NCI-H128 (cell line): Measurements from ENCODE around the gene RGS9BP.
"Not testable (repeated sequence)": the region's sequence is repeated elsewhere in the genome, so short reads cannot be mapped to it uniquely, and the experiment has no call there.

Source experiments
- DNase-seq: peaks from one replicate; lab custom pipeline; 2025; ENCODE audit not compliant: unreplicated experiment; lab: John Stamatoyannopoulos, UW

The RGS9BP gene

DNA sequence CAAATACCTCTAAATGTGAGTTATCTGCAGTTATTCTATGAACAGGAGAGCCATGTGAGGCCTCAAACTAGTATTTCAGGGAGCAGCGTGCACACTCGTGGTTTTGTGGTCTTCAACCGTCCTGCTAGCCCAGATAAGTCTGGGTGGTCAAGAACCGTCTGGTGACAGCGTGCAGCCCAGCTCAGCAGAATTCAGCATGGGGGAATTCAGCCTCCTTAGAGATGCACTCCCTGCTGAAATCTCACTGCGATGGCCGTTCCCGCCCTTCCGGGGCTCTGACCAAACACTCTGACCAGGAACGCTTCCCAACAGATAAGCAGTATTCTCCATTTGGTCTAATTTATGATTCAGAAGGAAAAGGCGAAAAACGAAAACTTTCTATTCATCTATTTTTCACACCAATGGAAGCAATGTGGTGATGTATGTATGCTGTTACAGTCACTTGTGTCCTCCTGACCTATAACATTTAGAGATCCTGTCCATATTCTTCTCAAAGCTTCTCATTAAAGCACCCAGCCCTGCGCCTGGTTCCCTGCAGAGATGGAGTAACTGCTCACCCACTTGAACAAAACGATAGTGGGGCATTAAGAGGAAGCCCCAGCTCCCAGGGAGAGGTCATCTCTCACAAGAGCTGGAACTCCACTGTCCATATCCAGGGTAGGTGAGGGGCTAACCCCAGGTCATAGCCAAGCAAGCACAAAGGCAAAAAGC, 3.6 kb upstream of the RGS9BP start:
- DNase-seq: no peak

DNA sequence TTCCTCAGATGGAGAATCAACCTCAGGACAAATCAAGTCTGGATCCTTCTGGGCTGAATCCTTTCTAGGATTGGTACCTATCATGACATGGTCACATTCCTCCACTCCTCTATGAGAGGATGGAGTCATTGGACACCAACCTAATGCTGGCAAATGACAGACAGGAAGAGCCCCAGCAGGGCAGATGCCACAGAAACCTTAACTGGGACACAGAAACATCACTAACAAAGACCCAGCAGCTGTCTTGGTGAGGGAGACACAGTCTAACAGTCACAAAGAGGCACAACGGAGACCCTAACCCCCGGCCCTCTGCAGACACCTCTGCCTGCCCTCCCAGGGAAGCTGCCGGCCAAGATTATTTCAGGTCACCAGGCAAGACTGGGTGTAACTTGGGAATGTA, 2.8 kb upstream of the RGS9BP start:
- DNase-seq: no peak

DNA sequence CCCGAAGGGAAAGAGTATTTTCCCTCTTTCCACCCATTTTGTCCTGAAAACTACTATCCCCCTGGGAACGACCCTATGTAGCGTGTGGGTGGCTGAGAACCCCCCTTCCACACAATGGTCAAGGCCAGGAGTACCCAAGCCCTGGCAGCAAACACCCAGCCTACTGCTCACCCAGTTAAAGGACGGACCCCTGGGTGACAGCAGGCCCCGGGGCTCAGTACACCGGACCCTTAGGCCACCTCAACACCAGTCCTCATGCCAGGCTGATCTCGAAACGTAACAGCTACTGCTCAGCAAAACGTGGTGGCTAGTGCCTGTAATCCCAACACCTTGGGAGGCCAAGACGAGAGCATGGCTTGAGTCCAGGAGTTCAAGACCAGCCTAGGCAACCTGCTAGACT, 2.1 kb upstream of the RGS9BP start:
- DNase-seq: no peak

DNA sequence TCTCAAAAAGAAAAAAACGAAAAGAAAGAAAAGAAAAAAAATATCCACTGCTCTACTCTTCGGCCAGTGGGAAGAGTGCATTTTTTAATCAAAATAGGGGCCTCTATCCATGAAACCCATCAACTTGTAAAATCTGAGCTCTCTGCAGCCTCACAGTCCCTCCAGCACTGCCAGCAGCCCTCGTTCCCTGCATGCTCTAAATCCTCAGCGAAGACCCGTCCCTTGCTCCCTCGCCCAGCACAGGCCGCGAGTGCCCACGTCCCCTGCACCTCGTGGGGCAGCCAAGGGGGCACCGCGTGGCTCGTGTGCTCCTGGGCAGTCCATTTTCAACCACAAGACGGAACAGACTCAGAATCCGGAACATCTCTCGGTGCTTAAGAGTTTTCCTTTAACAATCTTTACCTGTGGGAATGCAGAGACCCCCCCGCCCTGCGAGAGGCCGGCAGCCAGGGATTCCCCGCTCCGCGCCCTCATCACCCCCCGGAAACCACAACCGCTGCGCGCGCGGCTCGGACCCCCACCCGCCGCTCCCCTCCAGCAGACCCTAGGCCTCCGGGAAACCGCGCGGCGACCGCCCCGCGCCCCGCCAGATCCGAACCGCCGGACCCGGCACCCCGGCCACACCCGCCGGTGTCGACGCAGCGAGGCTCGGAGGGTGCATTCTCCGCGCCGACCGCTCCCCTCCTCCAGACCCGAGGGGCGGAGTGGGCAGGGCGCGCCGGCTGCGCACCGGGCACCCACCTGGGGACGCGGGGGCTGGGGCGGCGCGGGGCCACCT, 1.3 kb upstream of the RGS9BP start:
- no peak for DNase-seq

DNA sequence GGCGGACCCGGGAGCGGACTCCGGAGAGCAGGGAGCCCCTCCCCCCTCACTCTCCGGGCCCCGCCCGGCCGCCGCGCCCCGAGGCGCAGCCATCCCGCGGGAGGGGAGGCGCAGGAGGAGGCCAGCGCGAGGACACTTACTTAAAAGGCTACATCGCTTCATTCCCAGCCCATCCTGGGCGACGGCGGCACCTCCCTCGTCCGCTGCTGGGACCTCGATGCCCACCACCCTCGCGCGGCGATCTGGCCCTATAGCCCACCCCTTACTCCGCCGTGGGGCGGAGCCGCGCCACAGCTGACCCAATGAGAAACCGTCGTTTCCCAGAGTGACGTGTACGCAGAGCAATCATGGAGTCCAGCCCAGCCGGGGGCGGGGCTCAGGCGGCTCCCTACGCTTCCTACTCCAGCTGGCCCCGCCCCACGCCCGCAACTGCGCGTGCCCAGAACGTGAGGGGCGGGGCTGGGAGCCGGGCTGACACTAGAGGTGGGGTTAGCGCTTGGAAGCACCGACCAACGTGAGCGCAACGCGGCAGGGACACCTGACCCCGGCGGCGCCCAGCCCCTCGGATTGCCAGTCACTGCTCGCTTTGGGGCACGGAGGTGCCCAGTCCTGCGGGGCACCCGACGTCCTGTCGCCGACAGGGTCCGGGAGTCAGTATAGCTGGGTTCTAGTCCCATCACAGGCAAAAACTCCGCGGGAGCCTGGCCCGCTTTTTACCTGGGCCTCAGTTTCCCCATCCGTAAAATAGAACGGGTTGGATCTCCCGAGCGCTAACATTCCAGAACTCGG, 523 bp upstream of the RGS9BP start, which contains the start of gene ANKRD27:
ANKRD27 (minus strand) TSS at position 250 of the 789 bp plus-strand sequence. CDS start 16,165 bp downstream, outside the sequence.
- DNase-seq: peak; percentile 98

DNA sequence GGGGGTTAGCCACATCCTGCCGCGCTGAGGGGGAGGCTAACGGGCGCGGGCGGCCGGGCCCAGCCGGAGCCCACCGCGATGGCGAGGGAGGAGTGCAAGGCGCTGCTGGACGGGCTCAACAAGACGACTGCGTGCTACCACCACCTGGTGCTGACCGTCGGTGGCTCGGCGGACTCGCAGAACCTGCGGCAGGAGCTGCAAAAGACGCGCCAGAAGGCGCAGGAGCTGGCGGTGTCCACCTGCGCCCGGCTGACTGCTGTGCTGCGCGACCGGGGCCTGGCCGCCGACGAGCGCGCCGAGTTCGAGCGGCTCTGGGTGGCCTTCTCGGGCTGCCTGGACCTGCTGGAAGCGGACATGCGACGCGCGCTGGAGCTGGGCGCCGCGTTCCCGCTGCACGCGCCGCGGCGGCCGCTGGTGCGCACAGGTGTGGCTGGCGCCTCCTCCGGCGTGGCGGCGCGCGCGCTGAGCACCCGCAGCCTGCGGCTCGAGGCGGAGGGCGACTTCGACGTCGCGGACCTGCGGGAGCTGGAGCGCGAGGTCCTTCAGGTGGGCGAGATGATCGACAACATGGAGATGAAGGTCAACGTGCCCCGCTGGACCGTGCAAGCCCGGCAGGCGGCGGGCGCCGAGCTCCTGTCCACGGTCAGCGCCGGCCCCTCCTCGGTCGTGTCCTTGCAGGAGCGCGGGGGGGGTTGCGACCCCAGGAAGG, 692 bp downstream of the RGS9BP start:
- DNase-seq: no peak

DNA sequence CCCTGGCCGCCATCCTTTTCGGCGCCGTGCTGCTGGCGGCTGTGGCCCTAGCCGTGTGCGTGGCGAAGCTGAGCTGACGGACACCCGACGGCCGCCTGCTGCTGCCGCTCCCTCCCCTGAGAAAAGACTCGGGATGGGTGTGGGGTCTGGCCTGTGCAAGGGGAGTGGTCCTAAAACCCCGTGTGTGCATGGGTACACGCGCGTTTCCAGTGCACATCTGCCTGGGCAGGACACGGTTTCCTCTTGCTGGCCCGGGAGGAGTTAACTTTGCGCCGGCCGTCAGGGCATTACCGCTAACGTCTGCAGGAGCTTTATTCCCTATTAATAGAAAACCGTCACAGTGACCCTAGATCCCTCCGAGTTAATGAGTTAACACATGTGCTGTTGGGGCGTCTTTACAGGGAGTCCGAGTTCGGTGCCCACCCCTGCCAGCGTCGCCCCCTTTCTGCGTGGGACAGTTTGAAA, 1.3 kb downstream of the RGS9BP start:
- no peak for DNase-seq

DNA sequence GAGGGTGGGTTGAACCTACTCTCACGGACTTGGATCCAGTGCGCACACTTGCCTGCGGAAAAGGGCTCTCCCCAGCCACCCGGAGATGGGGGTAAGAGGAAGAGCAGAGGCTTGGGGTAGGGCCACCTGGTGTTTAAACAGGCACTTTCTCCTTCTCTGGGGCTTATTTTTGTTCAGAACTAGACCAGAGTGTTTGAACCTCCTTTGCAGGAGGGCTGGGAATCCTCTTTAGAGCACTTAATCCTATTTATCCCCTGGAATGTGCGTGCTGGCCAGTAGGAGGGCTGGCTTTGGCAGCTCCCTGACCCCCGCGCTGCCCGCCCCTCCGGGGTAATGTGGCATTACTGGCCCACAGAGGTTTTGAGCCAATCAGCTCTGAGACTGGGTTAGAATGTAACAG, 2.0 kb downstream of the RGS9BP start:
- DNase-seq: no peak

DNA sequence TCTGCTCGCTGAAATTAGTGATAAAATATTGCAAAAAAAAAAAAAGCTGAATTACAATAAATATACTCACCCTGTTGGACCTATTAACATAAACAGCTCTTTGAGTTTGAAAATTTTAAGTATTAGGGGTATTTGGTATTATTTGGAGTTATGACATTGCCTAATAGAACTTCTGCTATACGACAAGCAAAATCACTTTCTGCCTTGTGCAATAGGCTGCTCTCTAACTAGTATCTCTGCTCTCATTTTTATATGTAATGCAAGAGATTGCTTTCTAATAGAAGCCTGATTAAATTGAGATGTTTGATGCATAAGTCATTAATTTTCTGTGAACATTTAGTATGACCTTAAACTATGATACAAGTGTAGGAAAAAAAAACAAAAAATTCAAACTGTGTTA, 5.3 kb downstream of the RGS9BP start:
- no peak for DNase-seq

DNA sequence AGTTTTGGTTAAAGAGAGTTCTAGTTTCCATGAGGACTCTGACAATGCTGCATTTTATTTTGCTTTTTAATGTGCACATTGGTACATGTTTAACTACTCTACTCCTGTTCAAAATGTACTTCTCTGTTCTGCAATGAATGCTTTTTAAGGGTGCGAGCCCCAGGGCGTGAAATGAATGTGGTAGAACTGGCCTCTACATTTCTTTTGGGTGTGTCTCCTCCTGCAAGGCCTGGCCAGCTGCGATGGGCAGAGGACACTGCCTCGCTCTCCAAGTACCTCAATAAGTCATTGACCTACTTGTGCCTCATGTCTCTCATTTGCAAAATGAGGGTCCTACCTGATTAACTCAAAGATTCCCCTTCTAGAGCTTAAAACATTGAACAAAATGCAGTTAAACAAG, 6.7 kb downstream of the RGS9BP start:
- DNase-seq: no peak

DNA sequence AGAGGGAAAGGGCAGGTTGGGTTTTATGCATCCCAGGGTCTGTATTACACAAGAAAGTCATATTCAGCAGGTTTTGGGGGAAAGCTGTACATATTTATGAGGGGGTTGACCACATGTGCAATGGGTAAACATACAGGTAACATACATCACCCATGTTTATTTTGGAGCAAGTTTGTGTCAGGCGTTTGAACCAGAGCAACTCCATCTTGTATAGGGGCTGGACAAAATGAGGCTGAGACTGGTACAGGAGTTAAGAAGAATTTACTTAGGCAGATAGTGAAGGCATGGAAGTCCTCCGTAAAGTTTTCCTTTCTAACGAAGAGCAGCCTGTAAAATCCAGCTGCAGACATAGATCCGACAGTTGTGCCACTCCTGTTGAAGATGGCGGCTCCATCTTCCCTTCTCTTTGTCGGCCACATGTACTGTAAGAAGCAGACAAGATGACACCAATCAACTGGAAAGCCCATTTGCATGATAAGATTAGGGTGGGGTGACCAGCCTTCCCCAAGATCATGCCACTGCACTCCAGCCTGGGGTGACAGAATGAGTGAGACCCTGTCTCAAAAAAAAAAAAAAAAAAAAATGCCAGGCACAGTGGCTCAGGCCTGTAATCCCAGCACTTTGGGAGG, 11.3 kb downstream of the RGS9BP start:
- no peak for DNase-seq

DNA sequence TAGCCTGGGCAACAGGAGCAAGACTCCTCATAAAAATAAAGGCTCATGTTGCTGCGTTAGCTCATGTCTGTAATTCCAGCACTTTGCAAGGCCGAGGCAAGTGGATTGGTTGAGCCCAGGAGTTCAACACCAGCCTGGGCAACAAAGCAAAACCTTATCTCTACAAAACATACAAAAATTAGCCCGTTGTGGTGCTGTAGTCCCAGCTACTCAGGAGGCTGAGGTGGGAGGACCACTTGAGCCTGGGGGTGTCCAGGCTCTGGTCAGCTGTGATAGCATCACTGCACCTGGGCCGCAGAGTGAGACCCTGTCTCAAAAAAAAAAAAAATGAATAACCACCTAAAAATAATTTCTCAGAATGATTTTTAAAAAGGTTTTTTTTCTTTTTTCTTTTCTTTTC, 12.0 kb downstream of the RGS9BP start:
- DNase-seq: no peak

DNA sequence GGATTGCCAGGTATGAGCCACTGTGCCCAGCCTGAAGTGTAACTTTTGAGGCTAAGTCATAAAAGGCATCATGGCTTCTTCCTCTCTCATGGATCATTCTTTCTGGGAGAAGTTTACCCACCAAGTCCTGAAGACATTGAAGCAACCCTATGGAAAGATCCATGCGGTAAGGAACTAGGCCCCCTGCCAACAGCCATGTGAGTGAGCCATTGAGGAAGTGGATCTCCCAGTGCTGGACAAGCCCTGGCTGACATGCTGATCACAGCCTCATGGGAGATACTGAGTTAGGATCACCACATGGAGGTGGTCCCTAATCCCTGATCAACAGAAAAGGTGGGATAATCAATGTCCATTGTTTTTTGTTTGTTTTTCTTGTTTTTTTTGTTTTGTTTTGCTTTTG, 12.7 kb downstream of the RGS9BP start:
- DNase-seq: no peak

DNA sequence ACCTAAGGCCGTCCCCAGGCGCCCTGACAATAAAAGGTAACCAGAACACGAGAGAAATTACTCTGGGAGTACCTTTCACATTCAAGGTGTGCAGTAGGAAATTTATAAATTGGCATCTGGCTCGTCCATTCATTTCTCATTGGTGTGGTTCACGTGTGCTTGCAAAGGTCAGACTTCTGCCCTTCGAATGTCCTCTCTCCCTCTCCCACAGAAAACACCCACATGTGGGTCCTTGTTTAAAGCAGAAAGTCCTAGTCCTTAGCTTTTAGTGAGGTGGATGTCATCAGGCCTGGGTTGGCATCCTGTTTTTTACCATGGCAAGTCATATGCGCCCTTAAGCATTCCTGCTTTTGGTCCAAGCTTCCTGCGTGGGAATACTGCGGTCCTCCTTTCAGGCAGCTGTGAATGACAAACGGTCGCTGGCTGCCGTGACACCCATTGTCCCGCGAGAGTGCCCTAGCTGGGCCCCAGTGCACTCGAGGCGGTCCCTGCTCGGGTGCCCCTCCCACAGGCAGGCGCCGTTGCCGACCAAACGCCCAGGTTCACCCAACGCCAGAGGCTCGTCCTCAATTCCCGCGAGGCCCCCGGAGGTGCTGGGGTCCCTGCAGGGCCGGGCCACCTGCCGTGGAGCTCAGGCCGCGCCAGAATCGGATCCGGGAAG, 15.8 kb downstream of the RGS9BP start, which contains the start of gene NUDT19:
NUDT19 (plus strand) TSS at position 531 of the 661 bp plus-strand sequence. CDS start 140 bp downstream, outside the sequence.
- peak; percentile 56 for DNase-seq

DNA sequence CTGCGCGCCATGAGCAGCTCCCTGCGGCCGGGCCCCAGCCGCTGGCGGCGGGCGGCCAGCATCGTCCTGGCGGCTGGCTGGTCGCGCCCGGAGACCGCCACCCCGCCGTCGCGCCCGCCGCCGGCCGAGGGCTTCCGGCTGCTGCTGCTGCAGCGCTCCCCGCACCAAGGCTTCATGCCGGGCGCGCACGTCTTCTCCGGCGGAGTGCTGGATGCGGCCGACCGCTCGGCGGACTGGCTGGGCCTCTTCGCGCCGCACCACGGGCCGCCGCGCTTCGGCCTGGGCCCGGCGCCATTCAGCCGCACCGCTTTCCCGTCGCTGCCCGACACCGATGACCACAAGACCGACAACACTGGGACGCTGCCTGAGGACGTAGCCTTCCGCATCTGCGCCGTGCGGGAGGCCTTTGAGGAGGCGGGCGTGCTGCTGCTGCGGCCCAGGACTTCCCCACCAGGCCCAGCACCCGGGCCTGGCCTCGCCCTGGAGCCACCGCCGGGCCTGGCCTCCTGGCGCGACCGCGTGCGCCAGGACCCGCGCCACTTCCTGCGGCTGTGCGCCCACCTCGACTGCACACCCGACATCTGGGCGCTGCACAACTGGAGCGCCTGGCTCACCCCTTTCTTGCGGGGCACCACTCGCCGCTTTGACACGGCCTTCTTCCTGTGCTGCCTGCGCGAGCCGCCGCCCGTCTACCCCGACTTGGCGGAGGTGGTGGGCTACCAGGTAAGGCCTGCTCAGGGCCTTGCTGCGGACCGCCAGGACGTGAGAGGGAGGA, 16.5 kb downstream of the RGS9BP start:
- DNase-seq: no peak

DNA sequence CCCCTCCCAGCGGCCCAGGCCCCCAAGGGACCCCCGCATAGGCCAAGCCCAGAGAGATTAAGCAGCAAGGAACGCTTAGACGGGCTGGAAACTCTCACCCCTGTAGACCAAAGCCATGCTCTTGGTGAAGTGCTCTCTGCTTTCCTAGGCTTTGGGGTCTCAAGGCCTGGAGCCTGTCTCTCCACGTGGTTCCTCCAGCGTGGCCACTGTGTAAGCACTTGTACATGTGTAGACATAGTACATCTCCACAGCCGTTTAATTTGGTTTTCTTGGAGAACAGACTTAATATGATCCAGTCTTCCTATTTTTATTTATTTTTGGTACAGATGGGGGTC, 17.0 kb downstream of the RGS9BP start:
- no peak for DNase-seq

DNA sequence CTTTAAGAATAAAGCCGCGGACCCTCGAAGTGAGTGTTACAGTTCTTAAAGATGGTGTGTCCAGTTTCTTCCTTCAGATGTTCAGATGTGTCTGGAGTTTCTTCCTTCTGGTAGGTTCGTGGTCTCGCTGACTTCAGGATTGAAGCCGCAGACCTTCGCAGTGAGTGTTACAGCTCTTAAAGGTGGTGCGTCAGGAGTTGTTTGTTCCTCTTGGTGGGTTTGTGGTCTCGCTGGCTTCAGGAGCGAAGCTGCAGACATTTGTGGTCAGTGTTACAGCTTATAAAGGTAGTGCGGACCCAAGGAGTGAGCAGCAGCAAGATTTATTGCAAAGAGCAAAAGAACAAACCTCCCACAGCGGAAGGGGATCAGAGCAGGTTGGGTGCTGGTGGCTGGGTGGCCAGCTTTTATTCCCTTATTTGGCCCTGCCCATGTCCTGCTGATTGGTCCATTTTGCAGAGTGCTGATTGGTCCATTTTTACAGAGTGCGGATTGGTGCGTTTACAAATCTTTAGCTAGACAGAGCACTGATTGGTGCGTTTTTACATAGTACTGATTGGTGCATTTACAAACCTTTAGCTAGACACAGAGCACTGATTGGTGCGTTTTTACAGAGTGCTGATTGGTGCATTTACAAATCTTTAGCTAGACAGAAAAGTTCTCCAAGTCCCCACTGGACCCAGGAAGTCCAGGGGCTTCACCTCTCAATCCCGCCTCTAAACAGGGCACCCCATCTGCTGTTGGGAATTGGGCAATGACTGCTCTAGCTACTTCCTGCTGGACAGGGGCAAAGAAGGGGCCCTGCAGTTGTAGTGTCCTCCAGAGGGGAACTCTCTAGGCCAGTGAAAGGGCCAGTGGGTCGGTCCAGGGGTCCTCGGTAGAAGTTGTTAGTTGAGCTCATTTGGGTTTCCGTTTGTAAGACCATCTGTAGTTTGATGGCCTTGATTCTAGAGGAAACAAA, 17.8 kb downstream of the RGS9BP start:
- DNase-seq: not testable (repeated sequence)

DNA sequence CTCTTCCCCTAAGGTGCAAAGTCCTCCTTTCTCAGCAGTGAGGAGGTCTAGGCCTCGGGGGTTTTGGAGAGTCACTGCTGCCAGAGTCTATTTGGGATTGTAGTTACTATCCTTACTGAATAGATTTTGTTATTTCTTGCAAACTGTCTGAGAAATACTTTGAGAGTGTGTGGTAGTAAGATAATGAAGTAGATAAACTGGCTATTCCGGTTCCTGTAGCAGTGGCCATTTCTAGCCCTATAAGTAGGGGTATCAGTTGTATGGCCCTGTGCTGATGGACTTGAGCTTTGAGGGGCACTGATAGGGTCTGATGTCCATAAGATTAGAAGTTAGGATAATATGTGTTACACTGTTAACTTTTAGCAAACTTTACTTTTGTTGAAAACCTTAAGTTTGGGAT, 18.7 kb downstream of the RGS9BP start:
- DNase-seq: not testable (repeated sequence)
